Measurements from ENCODE around the gene HSH2D. TPM values are rescaled to one million over a fixed set of nuclear protein-coding genes. Genes with fewer than 3 reads are reported as not detected.

HSH2D gene
- total and polyA plus RNA-seq, 2 of the 13 experiments (the other 11 are each of a cell fraction or from before 2014, with no cell fraction given): 0.69 to 3.2 TPM

GRCh38 chr19:16200038-16201010, 56.8 kb downstream of the HSH2D start (continued):
- no peak for TF ChIP-seq MNT (IDR thresholded peaks at IDR 0.05)
- TF ChIP-seq ZMAT5 (CRISPR knock-in tag; IDR thresholded peaks at IDR 0.05; ENCODE audit: borderline replicate concordance, low read depth): no peak
- no peak for TF ChIP-seq IKZF1 (IDR thresholded peaks at IDR 0.05)
- TF ChIP-seq ZBTB40 (IDR thresholded peaks at IDR 0.05): no peak
- no peak for TF ChIP-seq ZBTB40 (CRISPR knock-in tag; IDR thresholded peaks at IDR 0.05)
- no peak for TF ChIP-seq ZNF124 (CRISPR knock-in tag; IDR thresholded peaks at IDR 0.05)
- TF ChIP-seq ZNF550 (CRISPR knock-in tag; IDR thresholded peaks at IDR 0.05; ENCODE audit: borderline replicate concordance): no peak
- no peak for TF ChIP-seq IRF1 (CRISPR knock-in tag; IDR thresholded peaks at IDR 0.05; ENCODE audit: low read depth)
- TF ChIP-seq HOXD1 (CRISPR knock-in tag; IDR thresholded peaks at IDR 0.05): no peak
- TF ChIP-seq HNRNPK (IDR thresholded peaks at IDR 0.05; ENCODE audit: low read depth, low read length, poor library complexity, severe bottlenecking): no peak
- TF ChIP-seq RNF2 (conservative IDR thresholded peaks at IDR 0.05; ENCODE audit: low read depth): no peak
- TF ChIP-seq ZNF430 (CRISPR knock-in tag; IDR thresholded peaks at IDR 0.05): peak; percentile 60; the same call in 1 of the 2 replicates
- no peak for TF ChIP-seq PBX3 (CRISPR knock-in tag; IDR thresholded peaks at IDR 0.05; ENCODE audit: borderline replicate concordance)
- peak; percentile 95 for TF ChIP-seq REPIN1 (CRISPR knock-in tag; IDR thresholded peaks at IDR 0.05; ENCODE audit: borderline replicate concordance, low read depth)
- no peak for TF ChIP-seq TBX3 (IDR thresholded peaks at IDR 0.05; ENCODE audit: borderline replicate concordance)
